H1 (cell line): ENCODE results near the gene AQP6. TPM values are rescaled to one million over a fixed set of nuclear protein-coding genes. Genes with fewer than 3 reads are reported as not detected.

Experiments used
- CBX5 ChIP-seq: fragments of 300-800, 300-1000 bp; sonication (generic); IDR thresholded peaks from 2 replicates; pipeline ENCODE4 v1.7.1; 2016; ENCODE audit warnings: antibody characterized with exemption, low read length, low read depth
- CBX8 ChIP-seq: fragments of 300-800, 300-1000 bp; sonication (generic); IDR thresholded peaks from 2 replicates; pipeline ENCODE4 v1.7.1; 2016; ENCODE audit warnings: low read depth, low read length, borderline replicate concordance
- CHD1 ChIP-seq: IDR thresholded peaks from 2 replicates; pipeline ENCODE4 v1.6.1; 2012; ENCODE audit warnings: low read depth, low read length, improper control_type of control experiment
- CHD7 ChIP-seq: fragments of 300-600 bp; sonication (generic); IDR thresholded peaks from 2 replicates; pipeline ENCODE4 v1.7.1; 2012; ENCODE audit warnings: low read length, moderate library complexity, mild to moderate bottlenecking, inconsistent platforms; ENCODE audit not compliant: insufficient replicate concordance
- FOSL1 ChIP-seq: IDR thresholded peaks from 2 replicates; pipeline ENCODE4 v1.6.1; 2011; ENCODE audit warnings: mild to moderate bottlenecking, low read depth, low read length, moderate library complexity; ENCODE audit not compliant: insufficient read depth
- KDM1A ChIP-seq: fragments of 200-600, 300-600 bp; sonication (generic); IDR thresholded peaks from 2 replicates; pipeline ENCODE4 v1.7.1; 2016; ENCODE audit warnings: mild to moderate bottlenecking, low read length, borderline replicate concordance
- MAFK ChIP-seq: IDR thresholded peaks from 2 replicates; pipeline ENCODE4 v1.6.1; 2012; ENCODE audit warnings: low read depth, mild to moderate bottlenecking, improper control_type of control experiment, low read length
- POU5F1 ChIP-seq: IDR thresholded peaks from 2 replicates; pipeline ENCODE4 v1.6.1; 2011; ENCODE audit warnings: low read depth, mild to moderate bottlenecking, low read length, moderate library complexity
- SIN3A ChIP-seq, 2 experiments: IDR thresholded peaks in 1 of 2; conservative IDR thresholded peaks in 1 of 2; 2 replicates each; pipeline ENCODE4 v1.6.1; 2011 to 2012; ENCODE audit warnings: low read length in 2 of 2, improper control_type of control experiment in 1 of 2, low read depth in 1 of 2, mild to moderate bottlenecking in 1 of 2
- SP1 ChIP-seq: IDR thresholded peaks from 2 replicates; pipeline ENCODE4 v1.6.1; 2011; ENCODE audit warnings: low read depth, low read length
- TEAD4 ChIP-seq: IDR thresholded peaks from 2 replicates; pipeline ENCODE4 v1.6.1; 2012; ENCODE audit warnings: low read depth, low read length, inconsistent platforms, mixed read lengths
- YY1 ChIP-seq: IDR thresholded peaks from 2 replicates; pipeline ENCODE4 v1.6.1; 2011; ENCODE audit warnings: low read depth, mild to moderate bottlenecking, low read length
- ZNF274 ChIP-seq: IDR thresholded peaks from 2 replicates; pipeline ENCODE4 v1.7.0; 2012; ENCODE audit warnings: low read length, borderline replicate concordance; ENCODE audit errors: extremely low read depth
- polyA plus RNA-seq, 7 experiments: library from polyadenylated mRNA; depleted of rRNA in 3 of 7; stranded (reverse) in 5 of 7; unstranded in 2 of 7; fragments of >200 nt in 5 of 7; fragments of 200-250 nt in 2 of 7; gene quantifications; 1 replicate in 5 of 7; 2 replicates in 1 of 7; 4 replicates in 1 of 7; pipeline versions ENCODE4 v1.2.1 to v1.2.3, GENCODE V29; 2011 to 2013; ENCODE audit warnings: missing spikeins in 2 of 7, mixed read lengths in 2 of 7
- total RNA-seq: library from RNA; stranded (reverse); fragmentation: NEBNext Ultra II Directional; extraction: Animal tissue kit (Norgen Biotek cat#: 25700); gene quantifications from 2 replicates; pipeline ENCODE4 v1.2.1, GENCODE V29; 2021

AQP6 gene
- total and polyA plus RNA-seq, 2 of the 8 experiments (the other 6 are each of a cell fraction or from before 2014, with no cell fraction given) = 0.03 to 0.17 TPM

DNA sequence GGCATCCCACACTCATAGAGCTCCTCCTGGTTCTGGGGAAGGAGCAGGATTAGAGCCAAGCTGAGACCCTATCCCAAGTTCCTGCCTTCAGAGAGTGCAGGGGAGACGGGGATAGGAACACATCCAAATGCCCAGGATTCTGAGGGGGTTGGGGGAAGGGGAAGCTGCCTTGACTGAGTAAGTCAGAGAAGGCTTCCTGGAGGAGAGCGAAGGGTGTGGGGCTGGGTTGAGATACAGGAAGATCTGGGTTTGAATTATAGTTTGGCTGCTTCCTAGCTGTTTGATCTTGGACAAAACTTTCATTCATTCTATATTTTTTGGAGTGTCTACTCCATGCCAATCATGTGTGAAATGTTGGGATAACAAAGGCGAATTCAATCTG is 30.2 kb upstream of the AQP6 start (continued):
- no peak for TF ChIP-seq CHD7
- TF ChIP-seq FOSL1 = no peak
- TF ChIP-seq SIN3A (conservative IDR thresholded peaks at IDR 0.05 in 1 of 2, IDR thresholded peaks at IDR 0.05 in 1 of 2; ENCODE audit: low read depth in 1 of 2, low read length in 2 of 2) = no peak
- TF ChIP-seq TEAD4 = no peak
- no peak for TF ChIP-seq POU5F1
- no peak for TF ChIP-seq CBX5
- no peak for TF ChIP-seq MAFK
- TF ChIP-seq ZNF274 = no peak
- no peak for TF ChIP-seq SP1
- TF ChIP-seq KDM1A = no peak
- TF ChIP-seq YY1 = no peak
- no peak for TF ChIP-seq CBX8
- no peak for TF ChIP-seq CHD1
